OCI-LY7 (cell line): ENCODE results near the gene MRPL55. TPM values are rescaled to one million over a fixed set of nuclear protein-coding genes. Genes with fewer than 3 reads are reported as not detected.

Experiments
- BruUV-seq: library from RNA; stranded (reverse); fragments of 400-500 nt; replicated peaks from 2 replicates; lab custom pipeline; 2021; lab: Mats Ljungman, UMichigan
- CTCF ChIA-PET: fragments of 300-600 bp; sonication (Branson Sonifier 250); formaldehyde crosslinking; loops from one replicate; lab custom pipeline; 2022; ENCODE audit warnings: antibody characterized with exemption; ENCODE audit not compliant: unreplicated experiment; lab: Charles Lee
- POLR2A ChIA-PET: fragments of 300-600 bp; sonication (Branson Sonifier 250); formaldehyde crosslinking; loops from one replicate; lab custom pipeline; 2022; ENCODE audit warnings: antibody characterized with exemption; lab: Charles Lee
- DNase-seq: peaks from one replicate; pipeline ENCODE4 v3.0.0-alpha.2; 2015; ENCODE audit warnings: low spot score
- H2AFZ ChIP-seq: fragments of 200-600 bp; sonication (generic), shearing (Covaris generic); 2 replicates; pipeline ENCODE4 v1.6.1; 2014; ENCODE audit warnings: mild to moderate bottlenecking, antibody characterized with exemption, low read length, moderate library complexity
- H3K27ac ChIP-seq: fragments of 200-600 bp; sonication (generic); 2 replicates; pipeline ENCODE4 v1.5.1; 2014; ENCODE audit warnings: mixed run types, low read depth, mild to moderate bottlenecking, moderate library complexity, low read length, inconsistent platforms; ENCODE audit not compliant: poor library complexity, severe bottlenecking
- H3K36me3 ChIP-seq: fragments of 200-600 bp; sonication (generic); 2 replicates; pipeline ENCODE4 v1.6.1; 2014; ENCODE audit warnings: mild to moderate bottlenecking, antibody characterized with exemption, low read length, moderate library complexity, mixed read lengths; ENCODE audit not compliant: insufficient read depth
- H3K4me1 ChIP-seq: fragments of 200-600 bp; sonication (generic); 2 replicates; pipeline ENCODE4 v1.5.1; 2014; ENCODE audit warnings: mild to moderate bottlenecking, low read length; ENCODE audit not compliant: insufficient read depth, poor library complexity, severe bottlenecking
- H3K4me2 ChIP-seq: fragments of 200-600 bp; sonication (generic); 2 replicates; pipeline ENCODE4 v1.6.1; 2014; ENCODE audit warnings: mild to moderate bottlenecking, low read length
- H3K4me3 ChIP-seq: fragments of 200-600 bp; sonication (generic); 2 replicates; pipeline ENCODE4 v1.5.1; 2014; ENCODE audit warnings: mild to moderate bottlenecking, low read depth, low read length; ENCODE audit not compliant: poor library complexity, severe bottlenecking
- H3K79me2 ChIP-seq: fragments of 200-600 bp; sonication (generic); 2 replicates; pipeline ENCODE4 v1.6.1; 2016; ENCODE audit warnings: low read depth, mild to moderate bottlenecking, low read length, moderate library complexity, mixed read lengths; ENCODE audit not compliant: insufficient read depth
- H3K9me2 ChIP-seq: fragments of 200-600 bp; sonication (generic); 2 replicates; pipeline ENCODE4 v1.6.1; 2016; ENCODE audit warnings: mild to moderate bottlenecking, low read length, mixed read lengths; ENCODE audit not compliant: insufficient read depth
- H3K9me3 ChIP-seq: fragments of 200-600 bp; sonication (generic); 2 replicates; pipeline ENCODE4 v1.6.1; 2014; ENCODE audit warnings: mild to moderate bottlenecking, mixed run types, low read length, mixed read lengths
- H4K20me1 ChIP-seq: fragments of 200-600 bp; sonication (generic); 2 replicates; pipeline ENCODE4 v1.6.1; 2014; ENCODE audit warnings: mild to moderate bottlenecking, antibody characterized with exemption, low read length, moderate library complexity, mixed read lengths; ENCODE audit not compliant: insufficient read depth
- EZH2phosphoT487 ChIP-seq: fragments of 200-600 bp; sonication (generic); IDR thresholded peaks from 2 replicates; pipeline ENCODE4 v1.6.1; 2018; ENCODE audit warnings: low read depth, borderline replicate concordance, mild to moderate bottlenecking, mixed run types, antibody characterized with exemption, low read length, moderate library complexity, mixed read lengths
- intact Hi-C: fragments of 100-400 bp; cut with micrococcal nuclease; formaldehyde crosslinking; loops from one replicate; pipeline ENCODE4 v1.10.0; 2022; ENCODE audit not compliant: unreplicated experiment
- total RNA-seq, 2 experiments: library from RNA; depleted of rRNA in 1 of 2; stranded (reverse); fragments of >200 nt in 1 of 2; shearing (Covaris generic) in 1 of 2; gene quantifications; 2 replicates each; pipeline ENCODE4 v1.2.3, GENCODE V29; 2014 to 2022
- TF ChIP-seq, protein P1 (sequence below): fragments of 200-600 bp; sonication (generic); conservative IDR thresholded peaks from 2 replicates; pipeline ENCODE4 v1.5.1; 2014; ENCODE audit warnings: mild to moderate bottlenecking, antibody characterized with exemption, low read length, moderate library complexity, mixed read lengths

MRPL55 gene
- total RNA-seq, 2 experiments from 2014 or later: 50.0 to 92.8 TPM

GRCh38 chr1:228098323-228098931 lies 10.7 kb downstream of the MRPL55 start:
- Histone ChIP-seq H3K79me2 (peaks cover 37% of the 10 kb centered on the region), H2AFZ (no peak overlapping the region), H3K4me3 (no peak overlapping the region), H3K9me2 (no peaks in the 10 kb centered on the region), H3K27ac (no peak overlapping the region), H4K20me1 (peaks cover 15% of the 10 kb centered on the region), H3K4me1 (peaks cover 12% of the 10 kb centered on the region), H3K36me3 (peaks cover 81% of the 10 kb centered on the region), H3K9me3 (peaks cover 18% of the 10 kb centered on the region), H3K4me2 (no peak overlapping the region)
- ChIA-PET CTCF (no interaction called here), POLR2A (interaction anchor here (1.3 kb wide), 1 partner anchor 16 kb away, joined by 4 read pairs; no protein-coding TSS in a partner anchor)
- BruUV-seq: TSS peak; percentile 90
- intact Hi-C loops: no loop called here
- TF ChIP-seq, protein P1, sequence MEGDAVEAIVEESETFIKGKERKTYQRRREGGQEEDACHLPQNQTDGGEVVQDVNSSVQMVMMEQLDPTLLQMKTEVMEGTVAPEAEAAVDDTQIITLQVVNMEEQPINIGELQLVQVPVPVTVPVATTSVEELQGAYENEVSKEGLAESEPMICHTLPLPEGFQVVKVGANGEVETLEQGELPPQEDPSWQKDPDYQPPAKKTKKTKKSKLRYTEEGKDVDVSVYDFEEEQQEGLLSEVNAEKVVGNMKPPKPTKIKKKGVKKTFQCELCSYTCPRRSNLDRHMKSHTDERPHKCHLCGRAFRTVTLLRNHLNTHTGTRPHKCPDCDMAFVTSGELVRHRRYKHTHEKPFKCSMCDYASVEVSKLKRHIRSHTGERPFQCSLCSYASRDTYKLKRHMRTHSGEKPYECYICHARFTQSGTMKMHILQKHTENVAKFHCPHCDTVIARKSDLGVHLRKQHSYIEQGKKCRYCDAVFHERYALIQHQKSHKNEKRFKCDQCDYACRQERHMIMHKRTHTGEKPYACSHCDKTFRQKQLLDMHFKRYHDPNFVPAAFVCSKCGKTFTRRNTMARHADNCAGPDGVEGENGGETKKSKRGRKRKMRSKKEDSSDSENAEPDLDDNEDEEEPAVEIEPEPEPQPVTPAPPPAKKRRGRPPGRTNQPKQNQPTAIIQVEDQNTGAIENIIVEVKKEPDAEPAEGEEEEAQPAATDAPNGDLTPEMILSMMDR: no peak
- no peak for TF ChIP-seq EZH2phosphoT487
- DNase-seq: no peak

GRCh38 chr1:228097333-228098081 lies 11.6 kb downstream of the MRPL55 start:
- no peak for TF ChIP-seq EZH2phosphoT487
- TF ChIP-seq, protein P1: no peak
- peaks cover 16% of the 10 kb centered on the region for H4K20me1 ChIP-seq
- H3K4me1 ChIP-seq: peaks cover 12% of the 10 kb centered on the region
- intact Hi-C loops: no loop called here
- no peak overlapping the region for H3K27ac ChIP-seq
- no peak for DNase-seq
- no peaks in the 10 kb centered on the region for H3K9me2 ChIP-seq
- H3K36me3 ChIP-seq: peaks cover 90% of the 10 kb centered on the region
- no peak overlapping the region for H2AFZ ChIP-seq
- BruUV-seq: no TSS peak
- peaks cover 46% of the 10 kb centered on the region for H3K79me2 ChIP-seq
- peaks cover 23% of the 10 kb centered on the region for H3K9me3 ChIP-seq
- ChIA-PET CTCF (no interaction called here), POLR2A (no interaction called here)
- no peak overlapping the region for H3K4me2 ChIP-seq
- no peak overlapping the region for H3K4me3 ChIP-seq
